ENCODE data around the gene EEA1.

DNA sequence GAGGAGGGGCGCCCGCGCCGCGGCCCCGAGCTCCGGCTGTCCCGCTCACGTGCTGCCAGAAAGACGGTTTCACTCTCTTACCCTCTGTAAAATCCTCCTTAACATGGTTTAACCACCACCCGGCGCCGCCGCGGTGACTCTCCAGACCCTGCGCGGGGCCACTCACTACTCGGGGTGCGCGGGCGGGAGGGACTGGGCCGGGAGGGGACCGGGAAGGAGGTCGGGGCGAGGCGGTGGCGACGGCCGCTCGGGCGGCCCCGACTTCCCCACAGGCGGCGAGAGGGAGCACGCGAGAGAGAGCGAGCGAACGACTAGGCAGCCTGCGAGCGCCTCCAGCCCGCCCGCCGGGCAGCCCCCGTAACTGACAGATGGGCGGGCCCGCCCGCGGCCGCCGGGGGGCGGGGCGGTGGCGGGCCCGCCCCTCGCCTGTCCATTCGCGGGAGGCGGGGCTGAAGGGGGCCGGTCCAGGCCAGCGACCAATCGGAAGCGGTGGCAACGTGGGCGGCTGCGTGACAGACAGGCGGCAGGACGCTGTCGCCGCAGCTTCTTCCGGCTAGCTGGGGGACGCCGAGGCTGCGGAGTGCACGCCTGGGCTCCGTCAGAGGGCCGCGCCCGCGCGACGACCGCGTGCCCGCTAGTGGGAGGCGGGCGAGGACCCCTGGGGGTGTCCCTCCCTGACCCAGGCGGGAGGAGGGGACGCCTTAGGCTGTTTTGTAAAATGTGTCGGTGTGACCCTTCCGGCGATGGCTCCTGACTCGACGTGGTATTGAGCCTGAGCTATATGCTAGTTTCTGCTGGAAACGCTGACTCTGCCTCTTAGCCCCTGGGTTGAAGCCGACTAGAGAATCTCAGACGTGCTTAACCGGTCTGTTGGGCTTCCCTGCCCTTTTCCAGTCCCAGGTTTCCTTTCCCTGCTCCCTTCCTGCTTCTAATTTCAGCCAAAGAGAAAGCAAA, at the start of gene EEA1:
- TF ChIP-seq, protein P1, sequence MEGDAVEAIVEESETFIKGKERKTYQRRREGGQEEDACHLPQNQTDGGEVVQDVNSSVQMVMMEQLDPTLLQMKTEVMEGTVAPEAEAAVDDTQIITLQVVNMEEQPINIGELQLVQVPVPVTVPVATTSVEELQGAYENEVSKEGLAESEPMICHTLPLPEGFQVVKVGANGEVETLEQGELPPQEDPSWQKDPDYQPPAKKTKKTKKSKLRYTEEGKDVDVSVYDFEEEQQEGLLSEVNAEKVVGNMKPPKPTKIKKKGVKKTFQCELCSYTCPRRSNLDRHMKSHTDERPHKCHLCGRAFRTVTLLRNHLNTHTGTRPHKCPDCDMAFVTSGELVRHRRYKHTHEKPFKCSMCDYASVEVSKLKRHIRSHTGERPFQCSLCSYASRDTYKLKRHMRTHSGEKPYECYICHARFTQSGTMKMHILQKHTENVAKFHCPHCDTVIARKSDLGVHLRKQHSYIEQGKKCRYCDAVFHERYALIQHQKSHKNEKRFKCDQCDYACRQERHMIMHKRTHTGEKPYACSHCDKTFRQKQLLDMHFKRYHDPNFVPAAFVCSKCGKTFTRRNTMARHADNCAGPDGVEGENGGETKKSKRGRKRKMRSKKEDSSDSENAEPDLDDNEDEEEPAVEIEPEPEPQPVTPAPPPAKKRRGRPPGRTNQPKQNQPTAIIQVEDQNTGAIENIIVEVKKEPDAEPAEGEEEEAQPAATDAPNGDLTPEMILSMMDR (IDR thresholded peaks at IDR 0.05; ENCODE audit: poor library complexity, severe bottlenecking) = peak; percentile 33
- TF ChIP-seq EP300 (conservative IDR thresholded peaks at IDR 0.05; ENCODE audit: poor library complexity, severe bottlenecking) = peak; percentile 71
- TF ChIP-seq, protein P2, sequence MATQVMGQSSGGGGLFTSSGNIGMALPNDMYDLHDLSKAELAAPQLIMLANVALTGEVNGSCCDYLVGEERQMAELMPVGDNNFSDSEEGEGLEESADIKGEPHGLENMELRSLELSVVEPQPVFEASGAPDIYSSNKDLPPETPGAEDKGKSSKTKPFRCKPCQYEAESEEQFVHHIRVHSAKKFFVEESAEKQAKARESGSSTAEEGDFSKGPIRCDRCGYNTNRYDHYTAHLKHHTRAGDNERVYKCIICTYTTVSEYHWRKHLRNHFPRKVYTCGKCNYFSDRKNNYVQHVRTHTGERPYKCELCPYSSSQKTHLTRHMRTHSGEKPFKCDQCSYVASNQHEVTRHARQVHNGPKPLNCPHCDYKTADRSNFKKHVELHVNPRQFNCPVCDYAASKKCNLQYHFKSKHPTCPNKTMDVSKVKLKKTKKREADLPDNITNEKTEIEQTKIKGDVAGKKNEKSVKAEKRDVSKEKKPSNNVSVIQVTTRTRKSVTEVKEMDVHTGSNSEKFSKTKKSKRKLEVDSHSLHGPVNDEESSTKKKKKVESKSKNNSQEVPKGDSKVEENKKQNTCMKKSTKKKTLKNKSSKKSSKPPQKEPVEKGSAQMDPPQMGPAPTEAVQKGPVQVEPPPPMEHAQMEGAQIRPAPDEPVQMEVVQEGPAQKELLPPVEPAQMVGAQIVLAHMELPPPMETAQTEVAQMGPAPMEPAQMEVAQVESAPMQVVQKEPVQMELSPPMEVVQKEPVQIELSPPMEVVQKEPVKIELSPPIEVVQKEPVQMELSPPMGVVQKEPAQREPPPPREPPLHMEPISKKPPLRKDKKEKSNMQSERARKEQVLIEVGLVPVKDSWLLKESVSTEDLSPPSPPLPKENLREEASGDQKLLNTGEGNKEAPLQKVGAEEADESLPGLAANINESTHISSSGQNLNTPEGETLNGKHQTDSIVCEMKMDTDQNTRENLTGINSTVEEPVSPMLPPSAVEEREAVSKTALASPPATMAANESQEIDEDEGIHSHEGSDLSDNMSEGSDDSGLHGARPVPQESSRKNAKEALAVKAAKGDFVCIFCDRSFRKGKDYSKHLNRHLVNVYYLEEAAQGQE (IDR thresholded peaks at IDR 0.05; ENCODE audit: borderline replicate concordance) = peak; percentile 29
- TF ChIP-seq EZH2 (IDR thresholded peaks at IDR 0.05; ENCODE audit: borderline replicate concordance, insufficient read depth, low read length, poor library complexity, severe bottlenecking) = no peak
- TF ChIP-seq RAD21 (conservative IDR thresholded peaks at IDR 0.05) = peak; percentile 29
- no peak for TF ChIP-seq TAF1 (IDR thresholded peaks at IDR 0.05; ENCODE audit: low read depth)
- TF ChIP-seq POLR2AphosphoS5 (IDR thresholded peaks at IDR 0.05) = peak; percentile 83
- TF ChIP-seq SMC3 (conservative IDR thresholded peaks at IDR 0.05; ENCODE audit: poor library complexity) = peak; percentile 35
- peak; percentile 88 for TF ChIP-seq MXI1 (conservative IDR thresholded peaks at IDR 0.05; ENCODE audit: poor library complexity, severe bottlenecking)

Data from neural cell (in vitro differentiated cells).